Measurements from ENCODE around the gene ADAT1.

GRCh38 chr16:75653922-75654321, 30.8 kb upstream of the ADAT1 start:
- TF ChIP-seq, protein P1, sequence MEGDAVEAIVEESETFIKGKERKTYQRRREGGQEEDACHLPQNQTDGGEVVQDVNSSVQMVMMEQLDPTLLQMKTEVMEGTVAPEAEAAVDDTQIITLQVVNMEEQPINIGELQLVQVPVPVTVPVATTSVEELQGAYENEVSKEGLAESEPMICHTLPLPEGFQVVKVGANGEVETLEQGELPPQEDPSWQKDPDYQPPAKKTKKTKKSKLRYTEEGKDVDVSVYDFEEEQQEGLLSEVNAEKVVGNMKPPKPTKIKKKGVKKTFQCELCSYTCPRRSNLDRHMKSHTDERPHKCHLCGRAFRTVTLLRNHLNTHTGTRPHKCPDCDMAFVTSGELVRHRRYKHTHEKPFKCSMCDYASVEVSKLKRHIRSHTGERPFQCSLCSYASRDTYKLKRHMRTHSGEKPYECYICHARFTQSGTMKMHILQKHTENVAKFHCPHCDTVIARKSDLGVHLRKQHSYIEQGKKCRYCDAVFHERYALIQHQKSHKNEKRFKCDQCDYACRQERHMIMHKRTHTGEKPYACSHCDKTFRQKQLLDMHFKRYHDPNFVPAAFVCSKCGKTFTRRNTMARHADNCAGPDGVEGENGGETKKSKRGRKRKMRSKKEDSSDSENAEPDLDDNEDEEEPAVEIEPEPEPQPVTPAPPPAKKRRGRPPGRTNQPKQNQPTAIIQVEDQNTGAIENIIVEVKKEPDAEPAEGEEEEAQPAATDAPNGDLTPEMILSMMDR (IDR thresholded peaks at IDR 0.05): no peak
- TF ChIP-seq POLR2AphosphoS5 (IDR thresholded peaks at IDR 0.05) (no peak), POLR2A (IDR thresholded peaks at IDR 0.05) (no peak)

Data from breast epithelium (tissue), 3 donors.